GM19467 (cell line): ENCODE results near the gene BBLN.

Experiments used
- ATAC-seq: cut with Tn5 transposase; IDR thresholded peaks from one replicate; pipeline ENCODE4 v1.9.1; 2021; ENCODE audit warnings: mild to moderate bottlenecking, moderate library complexity; ENCODE audit not compliant: unreplicated experiment

The BBLN gene

GRCh38 chr9:128211186-128211980, 51.3 kb downstream of the BBLN start:
- no peak for ATAC-seq

- no peak for ATAC-seq
These were observed 51.9 kb downstream of the BBLN start for GRCh38 chr9:128211981-128212281.
